GM19463 (cell line): ENCODE measurements around the gene OGDH.

Experiments
- ATAC-seq: cut with Tn5 transposase; IDR thresholded peaks from one replicate; pipeline ENCODE4 v1.9.1; 2021; ENCODE audit warnings: mild to moderate bottlenecking, moderate library complexity; ENCODE audit not compliant: unreplicated experiment

OGDH gene

GRCh38 chr7:44618045-44618444, 11.6 kb downstream of the OGDH start:
- no peak for ATAC-seq

GRCh38 chr7:44618753-44619152, 12.3 kb downstream of the OGDH start:
- no peak for ATAC-seq

GRCh38 chr7:44621034-44621749, 14.8 kb downstream of the OGDH start:
- no peak for ATAC-seq

GRCh38 chr7:44621750-44622103, 15.3 kb downstream of the OGDH start:
- ATAC-seq = no peak

- peak; percentile 82 for ATAC-seq
These were observed 16.1 kb downstream of the OGDH start for GRCh38 chr7:44622342-44623151.

- no peak for ATAC-seq
These were observed 17.9 kb downstream of the OGDH start for GRCh38 chr7:44624318-44624717.

GRCh38 chr7:44625526-44626471, 19.4 kb downstream of the OGDH start:
- no peak for ATAC-seq

- no peak for ATAC-seq
These were observed 20.2 kb downstream of the OGDH start for GRCh38 chr7:44626620-44627019.

GRCh38 chr7:44629829-44630522, 23.5 kb downstream of the OGDH start:
- ATAC-seq = peak; percentile 26

GRCh38 chr7:44630792-44631457, 24.5 kb downstream of the OGDH start:
- ATAC-seq = no peak

GRCh38 chr7:44631458-44632115, 25.2 kb downstream of the OGDH start:
- no peak for ATAC-seq

GRCh38 chr7:44632196-44632595, 25.8 kb downstream of the OGDH start:
- no peak for ATAC-seq

GRCh38 chr7:44633254-44634186, 27.1 kb downstream of the OGDH start:
- peak; percentile 53 for ATAC-seq

GRCh38 chr7:44634187-44634838, 27.9 kb downstream of the OGDH start:
- no peak for ATAC-seq

- no peak for ATAC-seq
These were observed 28.6 kb downstream of the OGDH start for GRCh38 chr7:44634839-44635591.

GRCh38 chr7:44636041-44636584, 29.7 kb downstream of the OGDH start:
- no peak for ATAC-seq

GRCh38 chr7:44636926-44637325, 30.5 kb downstream of the OGDH start:
- no peak for ATAC-seq
